ENCODE results near the gene LRIG2.
"Not testable (repeated sequence)": the region's sequence is repeated elsewhere in the genome, so short reads cannot be mapped to it uniquely, and the experiment has no call there.

LRIG2 gene

DNA sequence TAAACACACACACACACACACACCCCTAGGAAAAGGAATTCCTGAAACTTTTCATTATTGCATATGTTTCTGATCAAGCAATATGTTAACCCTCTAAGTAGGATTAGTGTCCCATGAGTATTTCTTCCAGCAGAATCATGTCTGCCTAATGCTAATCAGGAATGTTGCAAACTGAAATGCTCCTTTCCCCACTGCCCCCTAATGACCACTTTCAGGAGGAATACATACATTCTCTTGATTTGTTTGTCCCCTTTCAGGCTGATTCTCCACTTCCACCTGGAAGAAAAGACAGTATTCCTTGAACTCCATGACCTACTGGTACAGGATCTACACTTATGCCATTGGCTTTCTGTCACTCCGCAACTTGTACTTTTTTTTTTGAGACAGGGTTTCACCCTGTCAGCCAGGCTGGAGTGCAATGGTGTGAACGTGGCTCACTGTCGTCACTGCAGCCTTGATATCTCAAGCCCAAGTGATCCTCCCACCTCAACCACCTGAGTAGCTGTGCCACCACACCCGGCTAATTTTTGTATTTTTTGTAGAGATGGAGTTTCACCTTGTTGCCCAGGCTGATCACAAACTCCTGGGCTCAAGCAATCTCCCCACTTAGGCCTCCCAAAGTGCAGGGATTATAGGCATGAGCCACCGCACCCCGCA lies 56.7 kb downstream of the LRIG2 start:
- DNase-seq (ENCODE audit: low spot score): no peak

DNA sequence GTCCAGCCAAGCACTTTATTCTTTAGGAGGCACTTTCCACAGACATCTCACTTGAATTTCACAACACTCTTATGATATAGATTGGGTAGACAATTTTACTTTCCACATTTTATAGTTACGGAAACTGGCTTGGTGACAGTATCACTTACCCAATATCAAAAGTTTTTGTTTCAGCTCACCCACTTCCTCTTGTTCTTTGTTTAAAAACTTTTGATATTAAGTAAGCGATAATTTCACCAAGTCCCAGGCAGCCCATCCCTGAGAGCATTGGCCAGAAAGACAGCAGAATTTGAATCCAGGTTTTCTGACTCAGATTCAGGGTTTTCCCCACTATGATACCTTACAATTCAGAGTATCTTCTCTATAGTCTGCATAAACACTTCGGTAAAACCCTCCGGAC lies 60.0 kb downstream of the LRIG2 start:
- no peak for DNase-seq (ENCODE audit: low spot score)

DNA sequence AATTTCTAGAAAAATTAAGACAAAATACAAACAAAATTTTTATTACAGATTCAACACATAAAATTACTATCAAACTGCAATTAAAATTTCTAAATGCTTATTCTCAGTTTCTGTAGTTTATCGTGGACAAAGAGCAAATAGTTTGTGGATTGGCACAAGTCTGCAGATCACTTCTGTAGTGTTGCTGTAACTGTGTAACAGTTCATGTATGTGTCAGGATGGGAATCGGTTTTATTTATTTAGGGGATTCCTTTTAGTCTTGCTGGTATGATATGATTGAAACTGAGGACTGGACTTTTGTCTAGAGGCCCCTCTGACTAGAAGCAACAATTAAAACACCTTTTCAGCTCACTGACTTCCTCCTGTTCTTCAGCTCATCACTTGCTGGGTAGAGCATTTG lies 60.8 kb downstream of the LRIG2 start:
- no peak for DNase-seq (ENCODE audit: low spot score)

DNA sequence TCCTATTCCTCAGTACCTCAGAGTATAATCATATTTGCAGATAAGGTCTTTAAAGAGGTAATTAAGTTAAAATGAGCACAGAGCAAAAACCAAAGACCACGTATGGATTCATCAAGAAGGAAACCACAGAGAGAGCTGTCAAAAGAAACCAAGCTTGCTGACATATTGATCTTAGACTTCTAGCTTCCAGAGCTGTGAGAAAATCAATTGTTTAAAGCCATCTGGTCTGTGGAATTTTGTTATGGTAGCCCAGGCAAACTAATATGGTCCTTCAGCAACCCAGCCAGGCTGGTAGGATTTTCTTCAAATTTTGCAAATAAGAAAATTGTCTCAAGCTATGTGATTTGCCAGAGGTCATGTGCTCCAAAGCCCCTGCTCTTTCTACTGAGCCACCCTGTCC lies 62.5 kb downstream of the LRIG2 start:
- DNase-seq (ENCODE audit: low spot score): no peak

DNA sequence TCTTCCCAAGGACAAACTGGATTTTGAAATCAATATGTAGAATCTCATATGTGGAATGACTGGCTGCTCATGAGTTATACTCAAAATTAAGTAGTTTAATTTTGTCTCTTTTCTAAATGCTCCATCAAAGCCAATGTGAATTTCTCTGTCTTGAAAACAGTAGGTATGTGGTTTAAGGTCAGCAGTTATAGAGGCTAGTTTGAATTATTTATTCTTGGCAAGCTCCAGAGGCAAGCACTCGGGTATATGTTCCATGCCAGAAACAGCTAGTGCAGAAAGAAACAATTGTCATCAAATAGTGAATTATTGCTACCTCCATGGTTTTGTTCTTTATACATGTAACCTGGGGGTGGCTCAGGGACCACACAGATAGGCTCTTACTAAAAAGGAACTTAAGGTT lies 63.5 kb downstream of the LRIG2 start:
- DNase-seq (ENCODE audit: low spot score): no peak

DNA sequence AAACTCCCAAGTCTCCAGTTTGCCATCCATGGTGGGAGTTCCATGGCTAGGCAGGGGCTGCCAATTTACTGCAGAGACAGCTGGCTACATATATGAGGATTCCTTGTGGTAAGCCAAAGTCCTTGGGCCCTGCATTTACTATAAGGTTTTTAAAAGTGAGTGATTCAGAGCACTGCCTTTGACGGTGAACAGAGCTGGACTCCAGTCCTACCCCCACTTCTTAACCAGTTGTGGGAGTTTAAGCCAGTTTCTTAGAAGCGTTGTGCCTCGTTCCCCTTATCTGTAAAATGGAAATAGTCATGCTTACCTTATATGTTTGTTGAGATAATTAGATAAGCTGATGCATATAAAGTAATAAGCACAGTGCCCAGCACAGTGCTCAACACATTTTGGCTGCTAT lies 64.6 kb downstream of the LRIG2 start:
- DNase-seq (ENCODE audit: low spot score): no peak

DNA sequence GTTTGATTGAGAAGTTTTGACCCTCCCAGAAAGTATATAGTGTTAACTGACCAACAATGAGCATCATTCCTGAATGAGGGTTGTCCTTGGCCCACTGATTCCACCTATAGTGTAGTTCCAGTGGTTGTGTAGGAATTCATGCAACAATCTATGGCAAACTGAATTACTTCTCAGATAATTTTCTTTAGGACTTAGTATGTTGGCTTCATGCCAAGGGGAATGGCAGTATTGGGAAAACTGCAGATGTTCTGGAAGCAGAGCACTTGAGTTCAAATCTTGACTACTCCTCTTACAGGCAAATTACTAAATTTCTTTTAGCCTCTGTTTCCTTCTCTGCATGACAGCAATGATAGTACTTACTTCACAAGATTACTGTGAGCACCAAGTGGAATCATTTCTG lies 65.8 kb downstream of the LRIG2 start:
- no peak for DNase-seq (ENCODE audit: low spot score)

DNA sequence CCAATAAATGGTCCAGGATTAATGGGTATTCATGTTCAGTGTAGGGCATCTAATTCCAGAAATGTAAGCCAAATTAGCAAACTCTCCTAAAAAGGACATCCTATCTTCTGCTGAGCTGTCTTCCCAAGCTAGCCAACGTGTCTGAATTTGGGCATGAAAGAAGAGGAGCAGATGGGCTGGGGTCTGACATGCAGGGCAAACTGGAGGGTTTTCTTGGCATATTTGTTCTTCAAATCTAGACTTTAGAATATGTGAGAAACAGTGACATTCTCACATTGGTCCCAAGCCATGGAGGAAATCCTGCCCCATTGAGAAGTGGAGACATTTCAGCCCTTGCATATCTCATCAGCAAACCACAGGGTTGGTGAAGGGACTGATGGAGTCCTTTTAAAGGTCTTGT lies 67.2 kb downstream of the LRIG2 start:
- no peak for DNase-seq (ENCODE audit: low spot score)

DNA sequence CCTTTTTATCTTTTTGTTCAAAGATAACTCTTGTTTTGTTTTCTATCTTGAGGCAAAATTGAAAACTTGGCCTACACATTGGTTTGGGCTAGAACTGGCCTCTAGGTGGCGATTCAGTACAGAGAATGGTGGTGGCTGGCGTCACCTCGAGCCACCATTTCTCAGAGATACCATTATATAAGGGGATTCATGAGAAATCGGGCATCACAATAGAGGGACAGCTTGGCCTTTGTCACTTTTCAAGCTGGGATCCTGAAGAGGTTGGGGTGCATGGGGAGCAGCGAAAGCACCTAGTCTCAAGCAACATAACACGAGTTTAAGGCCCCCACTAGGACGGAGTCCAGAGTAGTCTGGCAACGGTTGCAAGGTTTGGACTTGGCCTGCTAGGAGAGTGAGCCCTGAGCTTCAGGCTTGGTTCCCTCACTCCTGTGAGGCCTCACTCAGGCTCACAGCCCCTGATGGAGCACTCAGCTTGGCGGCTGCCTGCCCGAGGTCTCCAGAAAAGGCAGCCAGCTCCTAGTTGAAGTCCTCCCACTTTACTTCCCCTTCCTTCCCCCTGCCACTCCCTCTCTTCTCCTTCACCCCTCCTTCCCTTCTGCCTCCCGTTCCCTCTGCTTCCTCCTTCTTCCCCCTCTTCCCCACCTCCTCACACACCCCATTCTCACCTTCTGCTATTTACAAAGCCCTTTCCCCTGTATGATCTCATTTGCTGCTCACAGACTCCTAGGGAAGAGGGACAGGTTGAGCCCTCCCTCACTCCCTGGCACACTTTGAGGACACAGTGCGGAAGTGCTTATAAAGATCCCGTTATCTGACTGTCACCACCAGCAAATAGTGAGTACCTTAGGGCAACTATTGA lies 67.8 kb downstream of the LRIG2 start:
- peak; percentile 63 for DNase-seq (ENCODE audit: low spot score)

DNA sequence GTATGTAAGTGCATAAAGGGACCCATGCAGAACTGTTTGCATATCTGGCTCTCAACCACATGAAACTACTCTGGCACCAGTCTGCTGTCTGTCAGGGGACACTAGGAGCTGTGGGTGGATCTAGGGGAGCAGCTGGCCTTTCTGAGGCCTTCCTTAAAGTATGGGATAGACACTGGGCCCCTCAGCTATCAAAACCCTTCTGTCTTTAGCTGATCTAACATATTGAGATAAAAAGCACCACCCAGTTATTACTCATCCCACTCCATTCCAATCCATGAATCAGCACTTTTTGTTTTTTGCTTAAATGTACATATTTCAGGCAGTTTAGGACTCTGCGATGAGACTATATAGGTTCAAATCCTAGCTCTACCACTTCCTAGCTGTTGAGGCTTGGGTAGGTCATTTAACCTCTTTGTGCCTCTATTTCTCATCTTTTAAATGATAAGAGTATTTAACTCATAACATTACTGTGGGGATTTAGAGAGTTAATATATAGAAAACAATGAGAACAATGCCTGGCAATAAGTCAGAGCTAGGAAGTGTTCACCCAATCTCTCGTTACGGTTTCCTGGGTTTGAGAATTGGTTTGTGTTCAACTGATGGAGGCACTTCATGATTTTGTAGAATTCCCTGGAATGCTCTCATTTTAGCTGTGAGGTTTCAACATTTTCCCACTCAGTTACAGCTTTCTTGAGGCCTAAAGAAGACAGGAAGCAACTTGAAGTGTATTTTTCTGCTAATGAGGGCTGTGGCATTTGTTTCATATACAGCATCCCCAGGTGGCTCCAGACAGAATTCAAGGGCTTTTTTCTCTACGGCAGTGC lies 68.9 kb downstream of the LRIG2 start:
- DNase-seq (ENCODE audit: low spot score): peak; percentile 36

DNA sequence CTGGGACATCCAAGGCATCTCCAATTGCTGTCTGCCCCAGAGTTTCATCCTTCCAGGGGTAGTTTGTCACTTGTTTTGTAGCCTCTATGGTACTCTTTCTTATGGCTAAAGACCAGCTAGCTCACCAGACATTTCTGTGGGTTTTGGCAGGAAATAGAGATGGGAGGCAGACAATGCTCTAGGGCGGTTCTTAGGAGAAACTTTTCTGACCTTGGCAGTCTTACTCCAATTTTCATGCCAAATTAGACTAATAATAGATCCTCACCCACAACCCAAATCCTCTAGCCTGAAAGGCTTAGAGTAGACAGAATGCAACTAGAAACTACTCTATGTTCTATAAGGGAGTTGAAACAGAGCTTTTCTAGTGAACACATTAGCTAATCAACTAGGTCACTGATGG lies 69.8 kb downstream of the LRIG2 start:
- DNase-seq (ENCODE audit: low spot score): no peak

DNA sequence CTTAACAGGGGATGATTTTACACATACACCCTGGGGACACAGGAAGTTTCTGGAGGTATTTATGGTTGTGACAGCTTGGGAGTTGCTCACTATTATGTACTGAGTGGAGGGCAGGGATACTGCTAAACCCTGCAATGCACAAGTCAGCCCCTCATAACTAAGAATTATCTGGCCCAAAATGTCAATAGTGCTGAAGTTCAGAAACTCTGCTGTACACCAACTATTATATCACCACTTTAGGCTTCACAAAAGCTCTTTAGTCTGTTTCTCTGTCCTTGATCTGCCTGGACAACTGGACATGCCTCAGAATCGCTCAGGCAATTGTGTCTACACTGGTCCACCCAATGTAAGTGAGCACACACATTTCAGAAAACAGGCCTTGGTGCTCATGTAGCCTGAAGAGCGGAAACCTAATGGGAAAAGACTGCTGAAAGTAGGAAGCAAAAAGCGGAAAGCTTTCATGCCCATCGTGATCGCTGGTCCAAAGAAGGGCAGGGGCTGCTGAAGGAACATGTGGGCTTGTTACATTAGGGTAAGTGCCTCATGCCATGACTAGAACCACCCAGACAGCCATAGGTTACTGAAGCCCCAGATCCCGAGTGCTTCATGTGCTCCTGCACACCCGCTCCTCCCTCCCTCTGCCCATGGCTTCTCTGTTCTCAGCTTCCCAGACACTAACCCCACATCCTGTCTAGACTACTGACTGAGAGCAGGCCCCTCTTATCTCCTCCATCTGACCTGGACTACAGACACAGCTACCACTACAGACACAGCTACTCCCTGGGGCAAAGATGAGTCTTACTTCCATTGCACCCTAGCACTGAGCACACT lies 73.5 kb downstream of the LRIG2 start:
- no peak for DNase-seq (ENCODE audit: low spot score)

DNA sequence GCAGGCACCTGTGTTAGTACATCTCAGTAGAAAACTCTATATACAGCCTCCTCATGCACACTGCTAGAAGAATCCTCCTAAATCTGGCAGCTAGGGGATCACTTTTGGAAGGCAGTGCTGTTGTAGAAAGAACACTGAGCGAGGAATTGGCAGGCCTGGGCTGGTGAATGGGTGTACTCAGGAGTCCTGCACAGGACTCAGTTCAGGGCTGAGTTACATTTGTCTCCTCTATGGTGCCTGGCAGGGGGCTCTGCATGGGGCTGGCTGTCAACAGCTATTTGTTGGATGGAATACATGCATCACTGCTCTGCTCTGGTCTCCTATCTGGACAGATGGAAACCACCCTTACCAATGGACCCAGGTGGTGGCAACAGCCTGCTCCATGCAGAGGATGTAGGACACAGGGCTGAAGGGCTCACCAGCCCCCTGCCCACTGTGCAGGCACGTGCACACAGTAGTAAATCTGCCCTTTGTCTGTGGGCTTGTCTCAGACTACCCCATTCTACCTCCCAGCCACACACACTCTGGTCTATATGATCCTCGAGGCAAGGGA lies 74.2 kb downstream of the LRIG2 start:
- no peak for DNase-seq (ENCODE audit: low spot score)

DNA sequence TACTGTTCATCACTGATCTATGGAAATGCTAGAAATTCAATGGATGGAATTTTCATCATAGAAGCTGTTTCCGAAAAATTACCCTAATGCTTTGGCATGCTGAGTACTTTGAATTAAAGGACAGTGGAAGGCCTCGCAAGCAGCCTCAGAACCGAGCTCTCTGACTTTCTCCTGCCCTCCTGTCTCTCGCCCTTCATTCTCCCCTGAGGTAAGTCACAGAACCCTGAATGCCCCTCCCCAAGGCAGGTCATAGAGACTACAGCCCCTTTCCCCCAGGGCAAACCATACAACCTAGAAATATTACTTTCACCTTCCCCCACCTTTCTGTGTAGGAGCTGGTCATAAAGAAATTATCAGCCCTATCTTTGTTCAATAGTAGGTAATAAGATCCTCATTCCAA lies 74.8 kb downstream of the LRIG2 start:
- no peak for DNase-seq (ENCODE audit: low spot score)

DNA sequence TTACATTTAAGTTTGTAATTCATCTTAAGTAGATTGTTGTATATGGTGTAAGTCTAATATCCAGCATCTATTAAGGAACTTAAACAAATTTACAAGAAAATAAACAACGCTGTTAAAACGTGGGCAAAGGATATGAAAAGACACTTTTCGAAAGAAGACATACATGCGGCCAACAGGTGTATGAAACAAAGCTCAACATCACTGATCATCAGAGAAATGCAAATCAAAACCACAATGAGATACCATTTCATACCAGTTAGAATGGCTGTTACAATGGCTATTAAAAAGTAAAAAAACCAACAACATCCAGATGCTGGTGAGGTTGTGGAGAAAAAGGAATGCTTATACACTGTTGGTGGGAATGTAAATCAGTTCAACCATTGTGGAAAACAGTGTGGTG lies 77.5 kb downstream of the LRIG2 start:
- DNase-seq (ENCODE audit: low spot score): not testable (repeated sequence)

DNA sequence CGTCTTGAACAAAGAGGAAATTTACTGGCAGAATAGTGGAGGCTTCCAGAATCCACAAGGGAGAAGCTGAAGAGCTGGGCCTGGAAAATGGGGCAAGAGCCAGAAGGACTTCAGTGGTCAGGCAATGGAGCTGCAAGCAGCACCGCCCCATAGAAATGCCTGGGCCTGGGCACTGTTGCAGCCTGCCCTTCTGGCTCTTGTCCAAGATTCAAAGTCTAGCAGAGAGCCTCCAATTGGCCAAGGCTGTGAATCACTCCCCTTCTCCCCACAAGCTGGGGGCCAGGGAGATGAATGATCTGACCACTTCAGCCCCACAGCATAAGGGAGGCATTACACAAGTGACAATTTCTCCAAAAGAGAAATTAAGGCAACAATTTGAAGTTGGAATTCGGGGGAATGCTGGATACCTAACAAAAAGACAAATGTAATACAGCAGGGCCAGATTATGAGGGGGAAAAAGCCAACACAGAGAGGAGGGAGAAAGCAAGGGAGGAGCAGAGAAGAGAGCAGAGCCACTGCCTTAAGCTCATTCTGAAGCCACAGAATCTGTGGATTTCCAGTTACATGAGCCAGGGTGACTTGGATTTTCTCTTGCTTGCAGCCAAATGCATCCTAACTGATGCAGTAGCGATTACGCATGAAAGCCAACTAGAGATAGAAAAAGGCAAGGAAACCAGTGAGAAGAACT lies 80.3 kb downstream of the LRIG2 start:
- no peak for DNase-seq (ENCODE audit: low spot score)

DNA sequence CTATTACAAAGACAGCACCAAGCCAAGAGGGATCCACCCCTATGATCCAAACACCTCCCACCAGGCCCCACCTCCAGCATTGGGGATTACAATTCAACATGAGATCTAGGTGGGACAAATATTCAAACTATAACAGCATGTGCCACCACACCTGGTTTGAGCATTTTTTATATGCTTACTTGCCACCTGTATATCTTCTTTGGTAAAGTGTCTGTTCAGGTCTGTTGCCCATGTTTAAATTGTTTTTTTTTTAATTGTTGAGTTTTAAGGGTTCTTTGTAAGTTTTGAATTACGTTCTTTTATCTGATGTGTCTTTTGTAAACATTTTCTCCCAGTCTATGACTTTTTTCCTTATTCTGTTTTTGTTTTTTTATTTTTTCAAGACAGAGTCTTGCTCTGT lies 83.4 kb downstream of the LRIG2 start:
- no peak for DNase-seq (ENCODE audit: low spot score)

DNA sequence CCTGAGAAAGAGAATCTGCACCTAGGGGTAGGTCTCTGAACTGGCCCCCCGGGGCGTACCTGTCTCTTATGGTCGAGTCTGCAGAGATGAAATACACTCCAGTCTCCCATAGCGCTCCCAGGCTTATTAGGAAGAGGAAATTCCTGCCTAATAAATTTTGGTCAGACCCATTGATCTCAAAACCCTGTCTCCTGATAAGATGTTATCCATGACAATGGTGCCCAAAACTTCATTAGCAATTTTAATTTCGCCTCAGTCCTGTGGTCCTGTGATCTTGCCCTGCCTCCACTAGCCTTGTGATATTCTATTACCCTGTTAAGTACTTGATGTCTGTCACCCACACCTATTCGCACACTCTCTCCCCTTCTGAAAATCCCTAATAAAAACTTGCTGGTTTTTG lies 85.7 kb downstream of the LRIG2 start:
- not testable (repeated sequence) for DNase-seq (ENCODE audit: low spot score)

DNA sequence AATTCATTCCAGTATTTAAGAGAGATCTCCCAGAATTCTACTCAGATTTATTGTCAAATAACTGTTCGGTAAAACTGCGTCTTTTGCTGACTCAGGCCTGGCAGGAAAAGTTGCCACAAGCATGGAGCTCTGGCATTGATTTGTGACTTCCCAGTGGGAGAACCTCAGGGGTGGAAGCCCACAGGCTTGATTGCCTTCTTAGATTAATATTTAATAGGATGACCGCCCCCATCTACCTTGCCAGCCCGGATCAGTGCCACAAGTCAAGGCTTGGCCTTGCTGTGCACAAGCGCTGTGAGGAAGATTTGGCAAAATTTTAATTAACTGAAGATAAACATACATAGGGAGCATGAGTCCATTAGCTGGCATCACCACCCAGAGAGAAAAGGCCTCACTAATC lies 93.5 kb downstream of the LRIG2 start:
- DNase-seq (ENCODE audit: low spot score): no peak

DNA sequence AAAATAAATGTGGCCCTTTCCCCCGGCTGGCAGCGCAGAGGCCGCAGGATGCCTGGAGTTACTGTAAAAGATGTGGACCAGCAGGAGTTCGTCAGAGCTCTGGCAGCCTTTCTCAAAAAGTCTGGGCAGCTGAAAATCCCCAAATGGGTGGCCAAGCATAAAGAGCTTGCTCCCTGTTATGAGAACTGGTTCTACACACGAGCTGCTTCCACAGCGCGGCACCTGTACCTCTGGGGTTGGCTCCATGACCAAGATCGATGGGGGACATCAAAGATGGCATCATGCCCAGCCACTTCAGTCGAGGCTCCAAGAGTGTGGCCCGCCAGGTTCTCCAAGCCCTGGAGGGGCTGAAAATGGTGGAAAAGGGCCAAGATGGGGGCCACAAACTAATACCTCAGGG lies 95.9 kb downstream of the LRIG2 start:
- no peak for DNase-seq (ENCODE audit: low spot score)

DNA sequence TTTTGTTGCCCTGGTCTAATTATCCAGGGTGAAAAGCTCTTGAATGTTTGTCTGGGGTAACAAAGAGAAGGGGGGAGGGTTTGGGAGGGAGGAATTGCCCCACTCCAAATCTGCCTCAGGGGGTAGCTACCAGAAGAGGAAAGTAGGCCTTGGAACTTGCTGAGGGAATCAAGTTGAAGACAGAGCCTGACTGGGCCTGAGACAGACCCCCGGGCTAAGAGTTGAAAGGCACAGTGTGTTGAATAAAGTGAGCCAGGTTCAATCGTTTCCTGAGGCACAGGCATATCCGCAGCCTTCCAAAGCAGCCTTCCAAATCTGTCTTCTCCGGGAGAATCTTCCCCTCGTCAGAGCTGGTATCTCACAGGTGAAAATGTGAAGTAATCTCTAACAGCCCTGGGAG lies 96.6 kb downstream of the LRIG2 start:
- DNase-seq (ENCODE audit: low spot score): no peak
